ENCODE results near the gene SLC2A4RG.

Gene SLC2A4RG

GRCh38 chr20:63777614-63778013, 38.0 kb downstream of the SLC2A4RG start:
- DNase-seq (ENCODE audit: low spot score) = no peak

DNA sequence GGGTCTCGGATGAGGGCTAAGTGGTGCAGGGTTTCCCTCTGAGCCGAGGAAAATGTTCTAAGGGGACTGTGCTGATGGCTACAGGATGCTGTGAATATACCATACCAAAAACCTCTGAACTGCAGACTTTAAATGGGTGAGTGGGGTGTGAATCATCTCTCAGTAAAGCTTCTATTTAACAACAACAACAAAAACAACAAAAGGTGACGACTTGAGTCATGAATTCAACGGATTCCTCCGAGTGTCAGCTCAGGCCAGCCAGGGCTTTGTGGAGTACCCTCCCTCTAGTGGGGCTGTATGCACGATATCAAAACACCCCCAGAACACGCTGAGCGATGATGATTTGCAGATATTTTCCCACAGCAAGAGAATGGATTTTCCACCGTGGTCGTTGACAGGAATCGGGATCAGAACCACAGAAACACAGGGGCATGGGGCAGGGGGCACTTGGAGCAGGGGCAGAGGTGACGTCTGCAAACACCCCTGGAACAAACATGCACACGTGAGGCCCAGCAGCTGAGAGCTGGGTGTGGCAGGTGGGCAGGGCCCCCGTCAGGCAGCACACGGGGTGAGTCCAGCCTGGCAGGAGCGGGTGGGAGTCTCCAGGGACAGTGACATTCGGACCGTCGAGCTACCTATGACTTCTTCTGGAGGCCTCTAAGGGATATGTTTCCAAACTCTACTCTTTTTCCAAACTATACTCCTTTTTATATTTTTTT, 38.6 kb downstream of the SLC2A4RG start:
- no peak for DNase-seq (ENCODE audit: low spot score)

DNA sequence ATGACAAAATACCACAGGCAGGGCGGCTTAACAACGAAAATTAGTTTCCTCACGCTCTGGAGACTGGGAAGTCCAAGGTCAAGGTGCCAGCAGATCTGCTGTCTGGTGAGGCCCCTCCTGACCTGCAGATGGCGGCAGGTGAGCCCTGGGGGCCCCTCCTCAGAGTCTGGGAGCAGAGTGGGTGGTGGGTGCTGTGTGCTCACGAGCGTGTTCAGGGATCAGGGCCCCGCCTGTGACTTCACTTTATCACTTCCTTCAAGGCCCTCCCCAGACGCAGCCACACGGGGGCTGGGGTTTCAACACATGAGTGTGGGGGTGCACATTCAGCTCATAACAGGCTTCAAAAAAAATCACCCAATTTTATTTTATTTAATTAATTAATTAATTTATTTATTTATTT, 39.3 kb downstream of the SLC2A4RG start:
- no peak for DNase-seq (ENCODE audit: low spot score)

- DNase-seq (ENCODE audit: low spot score) = no peak
Measured at GRCh38 chr20:63781181-63781580, 41.6 kb downstream of the SLC2A4RG start.

- DNase-seq (ENCODE audit: low spot score) = no peak
Measured at GRCh38 chr20:63782051-63782471, 42.5 kb downstream of the SLC2A4RG start.

DNA sequence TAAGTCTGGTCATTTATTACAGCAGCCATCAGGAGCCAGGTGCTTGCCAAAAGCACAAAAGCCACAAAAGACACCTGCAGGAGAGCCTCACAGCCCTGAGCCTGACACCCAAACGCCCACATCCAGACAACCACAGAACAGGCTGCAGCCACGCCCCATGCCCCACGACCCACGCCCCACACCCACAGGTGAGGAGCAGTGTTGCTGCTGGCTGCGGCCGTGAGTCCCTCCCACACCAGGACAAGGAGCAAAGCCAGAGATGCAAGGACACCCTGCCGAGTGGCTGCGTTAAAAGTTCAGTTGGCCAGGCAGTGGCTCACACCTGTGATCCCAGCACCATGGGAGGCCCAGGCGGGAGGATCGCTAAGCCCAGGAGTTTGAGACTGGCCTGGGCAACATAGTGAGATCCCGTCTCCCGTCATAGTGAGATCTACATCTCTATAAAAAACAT, 43.0 kb downstream of the SLC2A4RG start:
- DNase-seq (ENCODE audit: low spot score) = no peak

DNA sequence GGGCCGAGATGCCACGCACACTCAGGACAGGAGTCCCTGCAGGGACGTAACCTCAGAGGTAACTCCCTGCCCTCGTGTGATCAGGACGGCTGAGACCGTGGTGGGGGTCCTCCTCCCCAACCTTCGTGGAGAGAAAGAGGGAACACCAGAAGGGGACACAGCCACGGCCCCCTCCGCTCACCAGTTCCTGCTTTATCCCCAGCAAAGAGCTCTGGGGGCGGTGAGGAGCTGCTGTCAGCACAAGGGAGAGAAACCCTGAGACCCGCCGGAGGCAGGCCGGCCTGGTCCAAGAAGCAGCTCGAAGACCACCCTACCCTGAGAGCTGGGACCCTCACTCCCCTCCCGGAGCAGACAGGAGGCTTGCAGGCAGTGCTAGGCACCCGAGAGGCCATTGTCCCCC, 44.4 kb downstream of the SLC2A4RG start:
- no peak for DNase-seq (ENCODE audit: low spot score)

GRCh38 chr20:63785691-63786131, 46.1 kb downstream of the SLC2A4RG start:
- DNase-seq (ENCODE audit: low spot score) = no peak

DNA sequence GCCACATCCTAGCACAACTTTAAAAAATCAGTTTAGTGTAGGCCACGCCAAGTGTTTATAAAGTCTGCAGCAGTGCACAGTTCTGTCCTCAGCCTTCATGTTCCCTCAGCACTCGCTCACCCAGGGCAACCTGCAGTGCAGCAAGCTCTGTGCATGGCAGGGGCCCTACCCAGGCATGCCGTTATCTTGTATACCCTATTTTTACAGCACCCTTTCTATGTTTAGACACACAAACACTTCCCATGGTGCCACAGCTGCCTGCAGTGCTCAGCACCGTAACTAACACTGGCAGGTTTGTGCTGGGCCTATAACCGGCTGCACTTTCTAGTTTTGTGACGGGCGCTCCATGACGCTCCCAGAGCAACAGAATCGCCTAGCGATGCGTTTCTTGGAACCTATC, 47.7 kb downstream of the SLC2A4RG start:
- DNase-seq (ENCODE audit: low spot score) = no peak

- no peak for DNase-seq (ENCODE audit: low spot score)
Measured at GRCh38 chr20:63787749-63788148, 48.2 kb downstream of the SLC2A4RG start.

DNA sequence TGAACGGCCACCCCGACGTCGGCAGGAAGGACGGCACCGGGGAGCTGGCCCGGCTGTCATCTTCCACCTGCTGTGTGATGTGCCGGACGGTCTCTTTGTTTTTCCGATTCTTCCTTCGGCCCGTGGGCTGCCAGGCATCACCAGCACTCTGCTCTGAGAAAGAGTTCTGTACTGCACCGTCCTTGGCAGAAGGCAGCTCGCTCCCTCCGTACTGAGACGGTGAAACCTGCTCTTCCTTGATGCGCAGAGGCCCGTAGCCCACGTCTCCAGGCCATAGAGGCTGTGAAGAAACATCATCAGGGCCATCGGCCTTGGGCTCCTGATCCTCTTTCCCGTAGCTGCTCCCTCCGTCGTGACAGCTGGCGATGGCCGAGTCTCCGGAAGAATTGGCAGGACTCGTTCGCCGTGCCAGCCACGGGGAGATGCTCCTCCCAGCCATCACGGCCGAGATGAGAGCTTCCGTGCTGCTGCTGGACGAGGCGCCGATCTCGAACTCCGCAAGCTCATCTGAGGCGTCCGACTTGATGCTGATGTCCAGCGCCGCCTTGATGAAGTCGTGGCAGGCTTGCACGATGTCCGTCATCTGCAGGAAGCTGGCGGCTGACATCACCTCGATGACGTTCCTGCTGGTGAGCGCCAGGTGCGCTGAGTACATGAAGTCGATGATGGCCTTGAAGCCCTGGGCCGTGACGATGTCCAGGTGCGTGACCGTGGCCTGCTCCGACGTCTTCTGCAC, 50.4 kb downstream of the SLC2A4RG start:
- DNase-seq (ENCODE audit: low spot score) = no peak

DNA sequence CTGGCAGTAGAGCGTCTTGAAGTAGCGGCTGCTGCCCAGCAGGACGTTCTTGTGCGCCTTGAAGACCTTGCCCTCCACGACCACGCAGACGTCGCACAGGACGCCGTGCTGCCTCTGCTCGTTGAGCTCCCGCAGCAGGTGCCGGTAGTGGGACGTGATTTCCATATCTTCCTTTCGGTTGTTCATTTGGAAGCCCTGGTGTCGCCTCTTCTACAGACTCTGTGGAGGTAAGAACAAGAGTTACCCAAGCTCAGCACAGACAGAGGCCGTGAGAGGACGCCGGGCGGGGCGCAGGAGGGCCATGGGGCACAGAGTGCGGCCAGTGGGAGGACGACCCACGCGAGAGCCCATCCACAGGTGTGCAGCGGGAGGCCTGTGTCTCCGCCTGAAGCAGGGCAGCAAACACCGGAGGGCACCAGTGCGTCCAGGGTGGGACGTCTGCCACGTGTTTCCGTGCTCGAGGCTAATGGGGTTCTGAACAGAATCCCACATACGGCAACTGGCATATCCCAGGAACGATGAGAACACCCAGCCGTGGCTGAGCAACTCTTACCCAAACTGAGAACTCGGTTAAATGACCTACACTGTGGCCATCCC, 51.1 kb downstream of the SLC2A4RG start:
- DNase-seq (ENCODE audit: low spot score) = no peak

DNA sequence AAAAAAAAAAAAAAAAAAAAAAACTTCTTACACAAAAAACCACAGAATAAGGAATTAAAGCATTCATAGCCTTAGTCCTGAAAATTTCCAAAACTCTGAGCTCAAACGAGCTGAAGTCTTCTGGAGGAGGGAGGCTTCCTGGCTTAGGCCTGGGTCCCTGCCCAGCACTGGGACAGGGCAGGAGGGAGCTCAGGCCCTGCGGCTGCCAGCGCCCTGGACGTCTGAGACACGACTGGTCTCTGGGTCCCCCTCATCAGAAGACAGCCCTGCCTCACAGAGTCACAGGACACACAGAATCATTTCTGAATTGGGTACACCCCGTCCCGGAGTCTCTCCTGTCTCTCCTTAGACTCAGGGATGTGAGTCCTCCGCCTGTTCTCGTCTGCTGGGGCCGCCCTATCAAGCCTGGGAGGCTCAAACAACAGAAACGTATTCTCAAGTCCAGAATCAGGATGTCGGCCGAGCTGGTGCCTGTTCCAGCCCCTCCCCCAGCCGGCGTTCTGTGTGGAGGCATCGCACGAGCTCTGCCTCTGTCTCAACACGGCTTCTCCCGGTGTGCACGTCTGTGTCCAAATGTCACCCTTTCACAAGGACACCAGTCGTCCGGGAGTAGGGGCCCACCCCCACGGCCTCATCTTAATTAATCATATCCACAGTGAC, 52.1 kb downstream of the SLC2A4RG start:
- no peak for DNase-seq (ENCODE audit: low spot score)

GRCh38 chr20:63792866-63793265, 53.3 kb downstream of the SLC2A4RG start:
- DNase-seq (ENCODE audit: low spot score) = no peak
